Measurements from ENCODE around the gene ZNF766.

DNA sequence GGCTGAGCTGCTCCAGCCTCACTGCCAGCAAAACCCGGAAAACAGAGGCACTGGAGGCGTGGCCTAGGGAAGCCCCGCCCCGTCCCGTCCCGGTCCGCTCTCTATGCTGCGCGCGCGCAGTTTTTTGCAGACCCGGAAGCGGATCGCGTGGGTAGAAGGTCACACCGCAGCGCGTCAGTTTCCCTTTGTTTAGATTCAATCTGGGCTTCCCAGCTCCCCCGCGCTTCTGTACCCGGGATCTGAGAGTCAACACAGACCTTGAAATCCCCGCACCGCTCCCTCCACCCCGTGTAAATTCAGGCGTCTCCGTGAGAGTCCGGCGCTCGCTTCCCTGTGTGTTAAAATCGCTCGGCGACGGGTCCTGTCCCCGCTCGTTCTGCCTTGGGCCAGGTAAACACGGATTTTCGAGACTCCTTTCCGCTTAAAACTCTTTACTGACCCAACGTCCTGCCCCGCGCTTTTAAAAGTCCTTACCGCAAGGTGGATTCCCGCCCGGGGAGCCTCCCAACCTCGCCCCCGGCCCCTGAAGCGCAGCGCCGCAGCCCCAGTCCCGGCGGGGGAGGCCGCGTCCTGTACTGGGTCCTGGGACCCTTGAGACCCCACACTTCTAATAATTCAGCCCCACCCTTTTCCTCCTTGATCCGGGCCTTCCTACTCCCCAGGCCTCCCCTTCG, 66.9 kb downstream of the ZNF766 start, which contains the start of gene ZNF610:
- TF ChIP-seq TCF7L2 (IDR thresholded peaks at IDR 0.05; ENCODE audit: low read depth, low read length) = no peak
- TF ChIP-seq, protein P1, sequence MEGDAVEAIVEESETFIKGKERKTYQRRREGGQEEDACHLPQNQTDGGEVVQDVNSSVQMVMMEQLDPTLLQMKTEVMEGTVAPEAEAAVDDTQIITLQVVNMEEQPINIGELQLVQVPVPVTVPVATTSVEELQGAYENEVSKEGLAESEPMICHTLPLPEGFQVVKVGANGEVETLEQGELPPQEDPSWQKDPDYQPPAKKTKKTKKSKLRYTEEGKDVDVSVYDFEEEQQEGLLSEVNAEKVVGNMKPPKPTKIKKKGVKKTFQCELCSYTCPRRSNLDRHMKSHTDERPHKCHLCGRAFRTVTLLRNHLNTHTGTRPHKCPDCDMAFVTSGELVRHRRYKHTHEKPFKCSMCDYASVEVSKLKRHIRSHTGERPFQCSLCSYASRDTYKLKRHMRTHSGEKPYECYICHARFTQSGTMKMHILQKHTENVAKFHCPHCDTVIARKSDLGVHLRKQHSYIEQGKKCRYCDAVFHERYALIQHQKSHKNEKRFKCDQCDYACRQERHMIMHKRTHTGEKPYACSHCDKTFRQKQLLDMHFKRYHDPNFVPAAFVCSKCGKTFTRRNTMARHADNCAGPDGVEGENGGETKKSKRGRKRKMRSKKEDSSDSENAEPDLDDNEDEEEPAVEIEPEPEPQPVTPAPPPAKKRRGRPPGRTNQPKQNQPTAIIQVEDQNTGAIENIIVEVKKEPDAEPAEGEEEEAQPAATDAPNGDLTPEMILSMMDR (IDR thresholded peaks at IDR 0.05) = no peak
- no peak for TF ChIP-seq REST (IDR thresholded peaks at IDR 0.05; ENCODE audit: insufficient read depth in 1 of 2, low read depth in 2 of 2, low read length in 1 of 2)
- no peak for TF ChIP-seq SIN3A (IDR thresholded peaks at IDR 0.05; ENCODE audit: borderline replicate concordance, insufficient read depth, low read depth, low read length)
